SK-N-SH treated with all-trans-retinoic acid at 6 μM for 48 hours (cell line): ENCODE results near the gene NNMT.

ENCODE experiments used
- ARNTL ChIP-seq: fragments of 450-650 bp; formaldehyde crosslinking; IDR thresholded peaks from 2 replicates; pipeline ENCODE4 v1.5.0; 2020; ENCODE audit warnings: low read depth, mild to moderate bottlenecking, moderate library complexity, borderline replicate concordance
- BACH2 ChIP-seq: fragments of 250-450 bp; sonication (Bioruptor Pico); IDR thresholded peaks from 2 replicates; pipeline ENCODE4 v1.9.0; 2021; ENCODE audit warnings: mild to moderate bottlenecking, borderline replicate concordance
- ESRRG ChIP-seq: fragments of 250-450 bp; sonication (Bioruptor Pico); IDR thresholded peaks from 2 replicates; pipeline ENCODE4 v1.6.1; 2021; ENCODE audit warnings: mild to moderate bottlenecking
- ISL1 ChIP-seq: fragments of 250-450 bp; sonication (Bioruptor Pico); IDR thresholded peaks from 2 replicates; pipeline ENCODE4 v2.1.2; 2022; ENCODE audit warnings: mild to moderate bottlenecking, moderate library complexity
- PATZ1 ChIP-seq: fragments of 250-450 bp; sonication (Bioruptor Pico); IDR thresholded peaks from 2 replicates; pipeline ENCODE4 v1.8.0; 2020; ENCODE audit warnings: mild to moderate bottlenecking, moderate library complexity, borderline replicate concordance
- POU6F1 ChIP-seq: fragments of 250-450 bp; sonication (Bioruptor Pico); IDR thresholded peaks from 2 replicates; pipeline ENCODE4 v1.8.0; 2021; ENCODE audit warnings: low read depth, mild to moderate bottlenecking, moderate library complexity, borderline replicate concordance
- PPARA ChIP-seq: fragments of 250-450 bp; sonication (Bioruptor Pico); IDR thresholded peaks from 2 replicates; pipeline ENCODE4 v1.5.0; 2020; ENCODE audit warnings: mild to moderate bottlenecking, borderline replicate concordance
- RARB ChIP-seq: fragments of 250-450 bp; sonication (Bioruptor Pico); IDR thresholded peaks from 2 replicates; pipeline ENCODE4 v1.8.0; 2021; ENCODE audit warnings: mild to moderate bottlenecking, moderate library complexity
- SNAI2 ChIP-seq: fragments of 250-450 bp; sonication (Bioruptor Pico); IDR thresholded peaks from 2 replicates; pipeline ENCODE4 v1.5.0; 2020; ENCODE audit warnings: mild to moderate bottlenecking, moderate library complexity
- TCF4 ChIP-seq: fragments of 250-450 bp; sonication (Bioruptor Pico); IDR thresholded peaks from 2 replicates; pipeline ENCODE4 v1.8.0; 2021; ENCODE audit warnings: mild to moderate bottlenecking, moderate library complexity, borderline replicate concordance
- TSHZ2 ChIP-seq: fragments of 250-450 bp; sonication (Bioruptor Pico); IDR thresholded peaks from 2 replicates; pipeline ENCODE4 v1.5.0; 2020; ENCODE audit warnings: mild to moderate bottlenecking, moderate library complexity
- ZFP30 ChIP-seq: fragments of 450-650 bp; formaldehyde crosslinking; IDR thresholded peaks from 2 replicates; pipeline ENCODE4 v1.5.0; 2022; ENCODE audit warnings: mild to moderate bottlenecking, moderate library complexity

DNA sequence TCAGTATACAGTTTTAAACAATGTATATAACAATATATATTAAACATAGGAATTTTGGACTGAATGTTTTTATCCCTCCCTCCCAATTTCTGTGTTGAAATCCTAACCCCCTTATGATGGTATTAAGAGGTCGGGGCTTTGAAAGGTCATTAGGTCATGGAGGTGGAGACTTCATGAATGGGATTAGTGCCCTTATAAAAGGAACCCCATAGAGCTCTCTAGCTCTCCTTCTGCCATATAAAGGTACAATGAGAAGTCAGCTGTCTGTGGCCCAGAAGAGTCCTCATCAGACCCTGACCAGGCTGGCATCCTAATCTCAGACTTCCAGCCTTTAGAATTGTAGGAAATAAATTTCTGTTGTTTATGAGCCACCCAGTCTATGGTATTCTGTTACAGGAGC is 6.5 kb downstream of the NNMT start:
- TF ChIP-seq RARB (CRISPR knock-in tag) (no peak), ARNTL (CRISPR knock-in tag) (no peak), BACH2 (CRISPR knock-in tag) (no peak), PATZ1 (no peak), ISL1 (CRISPR knock-in tag) (no peak), TCF4 (no peak), POU6F1 (CRISPR knock-in tag) (no peak), PPARA (CRISPR knock-in tag) (no peak), ZFP30 (CRISPR knock-in tag) (no peak), ESRRG (CRISPR knock-in tag) (no peak), TSHZ2 (CRISPR knock-in tag) (no peak), SNAI2 (CRISPR knock-in tag) (no peak)
